ENCODE results near the gene FN3K. TPM values are rescaled to one million over a fixed set of nuclear protein-coding genes. Genes with fewer than 3 reads are reported as not detected.

The FN3K gene
- total RNA-seq, 1 donor from 2014 or later = 27.0 TPM

- no peak for DNase-seq (ENCODE audit: low spot score)
These were observed 31.2 kb upstream of the FN3K start for GRCh38 chr17:82703935-82704865.

GRCh38 chr17:82704886-82705285 is 30.5 kb upstream of the FN3K start:
- no peak for DNase-seq (ENCODE audit: low spot score)

GRCh38 chr17:82705756-82706155 is 29.7 kb upstream of the FN3K start:
- DNase-seq (ENCODE audit: low spot score) = no peak

GRCh38 chr17:82709024-82709675 is 26.3 kb upstream of the FN3K start:
- no peak for DNase-seq (ENCODE audit: low spot score)

GRCh38 chr17:82709676-82710498 is 25.5 kb upstream of the FN3K start:
- DNase-seq (ENCODE audit: low spot score) = no peak

GRCh38 chr17:82710499-82711232 is 24.7 kb upstream of the FN3K start:
- DNase-seq (ENCODE audit: low spot score) = no peak

GRCh38 chr17:82713071-82713723 is 22.2 kb upstream of the FN3K start:
- no peak for DNase-seq (ENCODE audit: low spot score)

GRCh38 chr17:82716203-82717010 is 19.0 kb upstream of the FN3K start, which contains the start of gene FN3KRP:
TSS of gene FN3KRP (plus strand) at chr17:82716706. CDS start at chr17:82716756, 50 bp downstream.
- peak; percentile 89 for DNase-seq (ENCODE audit: low spot score)

- DNase-seq (ENCODE audit: low spot score) = no peak
These were observed 16.3 kb upstream of the FN3K start for GRCh38 chr17:82718986-82719685.

GRCh38 chr17:82720204-82720603 is 15.2 kb upstream of the FN3K start:
- no peak for DNase-seq (ENCODE audit: low spot score)

- no peak for DNase-seq (ENCODE audit: low spot score)
These were observed 12.9 kb upstream of the FN3K start for GRCh38 chr17:82722341-82723013.

GRCh38 chr17:82723169-82723807 is 12.1 kb upstream of the FN3K start:
- no peak for DNase-seq (ENCODE audit: low spot score)

- DNase-seq (ENCODE audit: low spot score) = no peak
These were observed 9.0 kb upstream of the FN3K start for GRCh38 chr17:82726427-82726826.

- DNase-seq (ENCODE audit: low spot score) = no peak
These were observed 5.7 kb upstream of the FN3K start for GRCh38 chr17:82729479-82730260.

- DNase-seq (ENCODE audit: low spot score) = no peak
These were observed 3.2 kb upstream of the FN3K start for GRCh38 chr17:82732118-82732743.

- no peak for DNase-seq (ENCODE audit: low spot score)
These were observed 1.2 kb downstream of the FN3K start for GRCh38 chr17:82736511-82737185.
